CD14-positive monocyte (primary cell): ENCODE results near the gene CDC42EP3. TPM values are rescaled to one million over a fixed set of nuclear protein-coding genes. Genes with fewer than 3 reads are reported as not detected.

Experiments
- DNase-seq, 3 donors: peaks; one replicate each; pipeline ENCODE4 v3.0.0-alpha.2; 2011 to 2022
- H2AFZ ChIP-seq: 2 replicates; pipeline ENCODE4 v1.6.0; 2012; ENCODE audit warnings: mild to moderate bottlenecking, low read depth, low read length, inconsistent platforms; ENCODE audit not compliant: insufficient read depth, poor library complexity, severe bottlenecking
- H3K27ac ChIP-seq, 2 donors: 1 replicate in 1 of 2; 2 replicates in 1 of 2; pipeline ENCODE4 v1.5.1; 2012 to 2013; ENCODE audit warnings: low read length in 2 of 2, control low read depth in 1 of 2, inconsistent platforms in 1 of 2, low read depth in 1 of 2, mild to moderate bottlenecking in 1 of 2
- H3K27me3 ChIP-seq, 2 donors: one replicate each; pipeline versions ENCODE4 v1.6.0 to v1.6.1; 2011 to 2013; ENCODE audit warnings: low read length in 2 of 2; ENCODE audit not compliant: control insufficient read depth in 2 of 2, insufficient read depth in 2 of 2
- H3K36me3 ChIP-seq, 2 donors: replicated peaks in 1 of 2; 1 replicate in 1 of 2; 2 replicates in 1 of 2; pipeline versions ENCODE4 v1.5.1 to v1.6.1; 2012 to 2013; ENCODE audit warnings: low read length in 2 of 2, control low read depth in 1 of 2, inconsistent platforms in 1 of 2, mild to moderate bottlenecking in 1 of 2; ENCODE audit not compliant: insufficient read depth in 2 of 2, control insufficient read depth in 1 of 2
- H3K4me1 ChIP-seq, 2 donors: 1 replicate in 1 of 2; 2 replicates in 1 of 2; pipeline versions ENCODE4 v1.5.1 to v1.6.1; 2012 to 2013; ENCODE audit warnings: low read length in 2 of 2, control low read depth in 1 of 2, inconsistent platforms in 1 of 2, mild to moderate bottlenecking in 1 of 2, moderate library complexity in 1 of 2; ENCODE audit not compliant: insufficient read depth in 2 of 2, control insufficient read depth in 1 of 2
- H3K4me2 ChIP-seq: replicated peaks from 2 replicates; pipeline ENCODE3; 2012; ENCODE audit warnings: low read length, moderate library complexity, mild to moderate bottlenecking; ENCODE audit not compliant: poor library complexity, severe bottlenecking; ENCODE audit errors: extremely low read depth
- H3K4me3 ChIP-seq, 3 experiments: fragments of 200-600 bp in 1 of 3; sonication (generic) in 1 of 3; replicated peaks in 1 of 3; 1 replicate in 2 of 3; 2 replicates in 1 of 3; pipeline ENCODE4 v1.5.1; 2011 to 2013; ENCODE audit warnings: low read length in 3 of 3, mild to moderate bottlenecking in 3 of 3, control low read depth in 2 of 3, low read depth in 2 of 3, inconsistent platforms in 1 of 3, moderate library complexity in 1 of 3
- H3K79me2 ChIP-seq: 2 replicates; pipeline ENCODE4 v1.6.0; 2012; ENCODE audit warnings: mild to moderate bottlenecking, control low read depth, inconsistent platforms, low read length, moderate library complexity; ENCODE audit not compliant: insufficient read depth
- H3K9ac ChIP-seq: 2 replicates; pipeline ENCODE4 v1.6.0; 2017; ENCODE audit warnings: low read length, mild to moderate bottlenecking; ENCODE audit not compliant: insufficient read depth, poor library complexity, severe bottlenecking
- H3K9me3 ChIP-seq, 2 donors: replicated peaks in 1 of 2; 1 replicate in 1 of 2; 2 replicates in 1 of 2; pipeline versions ENCODE4 v1.5.1 to v1.6.1; 2012 to 2013; ENCODE audit warnings: low read length in 2 of 2, control low read depth in 1 of 2; ENCODE audit not compliant: control insufficient read depth in 1 of 2, insufficient read depth in 1 of 2
- H4K20me1 ChIP-seq: 2 replicates; pipeline ENCODE4 v1.6.0; 2012; ENCODE audit warnings: mild to moderate bottlenecking, low read length, control low read depth, moderate library complexity; ENCODE audit not compliant: insufficient read depth
- H3K27ac Mint-ChIP-seq, 7 donors: one replicate each; pipeline ENCODE4 v1.8.0; 2020; ENCODE audit warnings: mild to moderate bottlenecking in 7 of 7, mixed read lengths in 7 of 7, moderate library complexity in 6 of 7, inconsistent platforms in 2 of 7
- H3K27me3 Mint-ChIP-seq, 3 donors: one replicate each; pipeline ENCODE4 v1.8.0; 2021 to 2022; ENCODE audit warnings: low read depth in 3 of 3, mild to moderate bottlenecking in 3 of 3, mixed read lengths in 3 of 3, moderate library complexity in 3 of 3, inconsistent platforms in 1 of 3
- H3K36me3 Mint-ChIP-seq, 2 donors: one replicate each; pipeline ENCODE4 v1.8.0; 2020; ENCODE audit warnings: mixed read lengths in 2 of 2, inconsistent platforms in 1 of 2, mild to moderate bottlenecking in 1 of 2
- H3K4me1 Mint-ChIP-seq: one replicate; pipeline ENCODE4 v1.8.0; 2020; ENCODE audit warnings: mild to moderate bottlenecking, mixed read lengths
- H3K4me3 Mint-ChIP-seq, 2 donors: one replicate each; pipeline ENCODE4 v1.8.0; 2020; ENCODE audit warnings: mild to moderate bottlenecking in 2 of 2, mixed read lengths in 2 of 2, moderate library complexity in 1 of 2
- H3K9me3 Mint-ChIP-seq, 7 donors: one replicate each; pipeline ENCODE4 v1.8.0; 2020 to 2022; ENCODE audit warnings: mixed read lengths in 7 of 7, mild to moderate bottlenecking in 6 of 7, moderate library complexity in 6 of 7, inconsistent platforms in 2 of 7
- CTCF ChIP-seq: fragments of 200-600 bp; IDR thresholded peaks from one replicate; pipeline ENCODE4 v1.8.0; 2022; ENCODE audit warnings: antibody characterized with exemption, mild to moderate bottlenecking
- WGBS: methylation state at CpG from one replicate; pipeline ENCODE4 v1.1.5; 2013; ENCODE audit warnings: missing lambda C conversion rate; ENCODE audit not compliant: insufficient coverage; 5-methylcytosine and 5-hydroxymethylcytosine counted together
- intact Hi-C, 2 donors: fragments of 100-400 bp; cut with micrococcal nuclease; formaldehyde crosslinking; loops; one replicate each; pipeline versions ENCODE4 v1.15.0 to v1.15.1; 2023
- polyA plus RNA-seq, 3 donors: library from polyadenylated mRNA; depleted of rRNA in 1 of 3; unstranded in 2 of 3; stranded (reverse) in 1 of 3; fragments of 300-500 nt in 2 of 3; fragments of >200 nt in 1 of 3; fragmentation: Illumina TruSeq in 2 of 3; gene quantifications; 1 replicate in 2 of 3; 2 replicates in 1 of 3; pipeline ENCODE4 v1.2.3, GENCODE V29; 2012 to 2021

Gene CDC42EP3
- polyA plus RNA-seq, 3 donors, result 179 to 272 (median 249) TPM

GRCh38 chr2:37602040-37602439 lies 69.4 kb downstream of the CDC42EP3 start:
- H3K9me3 Mint-ChIP-seq, result peaks cover 0 to 6% (median 2%) of the 10 kb centered on the region in 7 donors

GRCh38 chr2:37601569-37601968 lies 69.9 kb downstream of the CDC42EP3 start:
- Histone ChIP-seq H4K20me1 (no peaks in the 10 kb centered on the region), H3K4me3 (peak overlapping the region in 1 of 3 experiments; percentile 59), H3K4me2 (peak overlapping the region; percentile 52), H3K79me2 (no peaks in the 10 kb centered on the region), H3K27me3 (no peaks in the 10 kb centered on the region), H3K27ac (peak overlapping the region in 1 of 2 donors; percentile 67), H3K9ac (no peak overlapping the region), H3K9me3 (no peaks in the 10 kb centered on the region), H3K4me1 (peaks cover 40 to 43% of the 10 kb centered on the region in 2 donors), H3K36me3 (no peaks in the 10 kb centered on the region), H2AFZ (no peak overlapping the region)
- Mint-ChIP-seq H3K4me1 (peaks cover 55% of the 10 kb centered on the region), H3K9me3 (peaks cover 0 to 7% (median 3%) of the 10 kb centered on the region in 7 donors), H3K36me3 (peaks cover 2 to 4% of the 10 kb centered on the region in 2 donors), H3K27ac (peak overlapping the region; percentile 4 to 83 (median 66)), H3K4me3 (peak overlapping the region in 1 of 2 donors; percentile 22), H3K27me3 (no peaks in the 10 kb centered on the region)
- DNase-seq, result no peak
- 0% methylated on average over 1 of the region's 1 CpG for WGBS
- intact Hi-C loops, result no loop called here
- no peak for TF ChIP-seq CTCF

More at GRCh38 chr2:37602040-37602439, 69.4 kb downstream of the CDC42EP3 start:
- Histone ChIP-seq H3K4me2 (peak overlapping the region; percentile 52), H4K20me1 (no peaks in the 10 kb centered on the region), H3K4me3 (peak overlapping the region in 1 of 3 experiments; percentile 59), H2AFZ (no peak overlapping the region), H3K4me1 (peaks cover 40 to 46% of the 10 kb centered on the region in 2 donors), H3K9me3 (no peaks in the 10 kb centered on the region), H3K27ac (peak overlapping the region in 1 of 2 donors; percentile 67), H3K79me2 (no peaks in the 10 kb centered on the region), H3K36me3 (no peaks in the 10 kb centered on the region), H3K9ac (no peak overlapping the region), H3K27me3 (no peaks in the 10 kb centered on the region)
- no peak for DNase-seq
- peaks cover 2 to 4% of the 10 kb centered on the region in 2 donors for H3K36me3 Mint-ChIP-seq
- no CpG with 5 or more reads among the region's 2 CpGs for WGBS
- H3K27me3 Mint-ChIP-seq, result no peaks in the 10 kb centered on the region
- peaks cover 58% of the 10 kb centered on the region for H3K4me1 Mint-ChIP-seq
- TF ChIP-seq CTCF, result no peak
- H3K4me3 Mint-ChIP-seq, result no peak overlapping the region
- intact Hi-C loops, result no loop called here
- H3K27ac Mint-ChIP-seq, result peak overlapping the region in 3 of 7 donors; percentile 5 to 83 (median 63)
